Astrocyte (in vitro differentiated cells and primary cell): ENCODE measurements around the gene LIMS2. TPM values are rescaled to one million over a fixed set of nuclear protein-coding genes. Genes with fewer than 3 reads are reported as not detected.

Experiments
- DNase-seq: peaks from one replicate; pipeline ENCODE4 v3.0.0-alpha.2; 2010; ENCODE audit warnings: low read depth
- FAIRE-seq: peaks from 2 replicates; lab custom pipeline; 2011; peaks lifted over from hg19 to GRCh38; lab: Jason Lieb, UNC
- H2AFZ ChIP-seq: 2 replicates; pipeline ENCODE4 v1.6.0; 2012; ENCODE audit warnings: low read depth, low read length, inconsistent platforms
- H3K27ac ChIP-seq: 2 replicates; pipeline ENCODE4 v1.5.1; 2011; ENCODE audit warnings: low read depth, low read length, inconsistent platforms
- H3K27me3 ChIP-seq: 2 replicates; pipeline ENCODE4 v1.6.0; 2011; ENCODE audit warnings: low read length, inconsistent platforms; ENCODE audit not compliant: insufficient read depth
- H3K36me3 ChIP-seq: 2 replicates; pipeline ENCODE4 v1.5.1; 2011; ENCODE audit warnings: low read length, inconsistent platforms; ENCODE audit not compliant: insufficient read depth
- H3K4me1 ChIP-seq: 2 replicates; pipeline ENCODE4 v1.5.1; 2011; ENCODE audit warnings: low read length, inconsistent platforms; ENCODE audit not compliant: insufficient read depth
- H3K4me2 ChIP-seq: 2 replicates; pipeline ENCODE4 v1.6.0; 2012; ENCODE audit warnings: low read length, inconsistent platforms
- H3K4me3 ChIP-seq: 2 replicates; pipeline ENCODE4 v1.5.1; 2011; ENCODE audit warnings: low read depth, mild to moderate bottlenecking, low read length, inconsistent platforms; ENCODE audit not compliant: insufficient read depth
- H3K79me2 ChIP-seq: 2 replicates; pipeline ENCODE4 v1.6.0; 2012; ENCODE audit warnings: mild to moderate bottlenecking, low read length, inconsistent platforms; ENCODE audit not compliant: insufficient read depth
- H3K9ac ChIP-seq: 2 replicates; pipeline ENCODE4 v1.6.0; 2012; ENCODE audit warnings: mild to moderate bottlenecking, low read length, inconsistent platforms
- H3K9me3 ChIP-seq: 2 replicates; pipeline ENCODE4 v1.5.1; 2012; ENCODE audit warnings: low read depth, mild to moderate bottlenecking, low read length, inconsistent platforms; ENCODE audit not compliant: insufficient read depth
- H4K20me1 ChIP-seq: 2 replicates; pipeline ENCODE4 v1.6.0; 2012; ENCODE audit warnings: low read length, inconsistent platforms; ENCODE audit not compliant: insufficient read depth
- H3K27ac Mint-ChIP-seq: one replicate; pipeline ENCODE4 v1.8.0; 2021; ENCODE audit warnings: mild to moderate bottlenecking, mixed read lengths; ENCODE audit not compliant: unreplicated experiment
- H3K27me3 Mint-ChIP-seq: one replicate; pipeline ENCODE4 v1.8.0; 2021; ENCODE audit warnings: low read depth, mixed read lengths; ENCODE audit not compliant: unreplicated experiment
- H3K36me3 Mint-ChIP-seq: one replicate; pipeline ENCODE4 v1.8.0; 2021; ENCODE audit warnings: low read depth, mixed read lengths; ENCODE audit not compliant: unreplicated experiment
- H3K4me1 Mint-ChIP-seq: one replicate; pipeline ENCODE4 v1.8.0; 2021; ENCODE audit warnings: low read depth, mixed read lengths; ENCODE audit not compliant: unreplicated experiment
- H3K4me3 Mint-ChIP-seq: one replicate; pipeline ENCODE4 v1.8.0; 2021; ENCODE audit warnings: mild to moderate bottlenecking, moderate library complexity, mixed read lengths; ENCODE audit not compliant: unreplicated experiment
- H3K9me3 Mint-ChIP-seq: one replicate; pipeline ENCODE4 v1.8.0; 2021; ENCODE audit warnings: mild to moderate bottlenecking, mixed read lengths; ENCODE audit not compliant: unreplicated experiment
- CTCF ChIP-seq: IDR thresholded peaks from 2 replicates; pipeline ENCODE4 v1.5.1; 2011; ENCODE audit warnings: low read depth, mild to moderate bottlenecking, inconsistent platforms, low read length, moderate library complexity; ENCODE audit not compliant: insufficient read depth
- EZH2 ChIP-seq: IDR thresholded peaks from 2 replicates; pipeline ENCODE4 v1.6.1; 2012; ENCODE audit warnings: mild to moderate bottlenecking, low read length, inconsistent platforms; ENCODE audit not compliant: insufficient read depth
- total RNA-seq: library from RNA; stranded (reverse); gene quantifications from 2 replicates; pipeline ENCODE4 v1.2.1, GENCODE V29; 2021

The LIMS2 gene
- total RNA-seq, 1 donor from 2014 or later = 73.3 TPM

- Histone ChIP-seq H2AFZ (no peak overlapping the region), H3K27ac (no peak overlapping the region), H3K27me3 (peaks cover 22% of the 10 kb centered on the region), H3K4me3 (no peak overlapping the region), H3K9me3 (no peaks in the 10 kb centered on the region), H3K4me1 (peaks cover 4% of the 10 kb centered on the region), H4K20me1 (peaks cover 48% of the 10 kb centered on the region), H3K79me2 (peaks cover 16% of the 10 kb centered on the region), H3K9ac (no peak overlapping the region), H3K4me2 (no peak overlapping the region), H3K36me3 (no peaks in the 10 kb centered on the region)
- peaks cover 9% of the 10 kb centered on the region for H3K27me3 Mint-ChIP-seq
- H3K9me3 Mint-ChIP-seq = no peaks in the 10 kb centered on the region
- FAIRE-seq (peak; percentile 13), DNase-seq (no peak)
- no peak overlapping the region for H3K4me3 Mint-ChIP-seq
- H3K4me1 Mint-ChIP-seq = peaks cover 21% of the 10 kb centered on the region
- no peak overlapping the region for H3K27ac Mint-ChIP-seq
- peaks cover 12% of the 10 kb centered on the region for H3K36me3 Mint-ChIP-seq
- TF ChIP-seq EZH2 (no peak), CTCF (no peak)
Observed at GRCh38 chr2:127665267-127665893, 9.9 kb downstream of the LIMS2 start.

- H3K36me3 ChIP-seq = no peaks in the 10 kb centered on the region
- H3K4me1 ChIP-seq = peaks cover 4% of the 10 kb centered on the region
- peaks cover 16% of the 10 kb centered on the region for H3K79me2 ChIP-seq
- no peak for TF ChIP-seq EZH2
- TF ChIP-seq CTCF = no peak
- no peak overlapping the region for H3K4me3 ChIP-seq
- DNase-seq = no peak
- H3K9ac ChIP-seq = no peak overlapping the region
- H3K4me2 ChIP-seq = peak overlapping the region; percentile 80
- Mint-ChIP-seq H3K36me3 (peaks cover 16% of the 10 kb centered on the region), H3K27me3 (peaks cover 9% of the 10 kb centered on the region), H3K9me3 (peaks cover 3% of the 10 kb centered on the region), H3K4me3 (no peak overlapping the region), H3K4me1 (peaks cover 25% of the 10 kb centered on the region), H3K27ac (no peak overlapping the region)
- no peaks in the 10 kb centered on the region for H3K9me3 ChIP-seq
- H3K27me3 ChIP-seq = peaks cover 22% of the 10 kb centered on the region
- no peak overlapping the region for H3K27ac ChIP-seq
- H2AFZ ChIP-seq = no peak overlapping the region
- FAIRE-seq = no peak
- peaks cover 51% of the 10 kb centered on the region for H4K20me1 ChIP-seq
Observed at GRCh38 chr2:127664895-127665225, 10.5 kb downstream of the LIMS2 start.

GRCh38 chr2:127664065-127664894, 11.1 kb downstream of the LIMS2 start:
- H3K27me3 ChIP-seq = peaks cover 22% of the 10 kb centered on the region
- no peaks in the 10 kb centered on the region for H3K9me3 ChIP-seq
- H3K4me1 Mint-ChIP-seq = peaks cover 27% of the 10 kb centered on the region
- no peak for FAIRE-seq
- no peak overlapping the region for H3K27ac Mint-ChIP-seq
- peaks cover 18% of the 10 kb centered on the region for H3K36me3 Mint-ChIP-seq
- peaks cover 4% of the 10 kb centered on the region for H3K4me1 ChIP-seq
- H3K27me3 Mint-ChIP-seq = peaks cover 9% of the 10 kb centered on the region
- H3K79me2 ChIP-seq = peaks cover 16% of the 10 kb centered on the region
- DNase-seq = no peak
- peak overlapping the region; percentile 57 for H3K4me3 Mint-ChIP-seq
- H3K9me3 Mint-ChIP-seq = peaks cover 3% of the 10 kb centered on the region
- no peaks in the 10 kb centered on the region for H3K36me3 ChIP-seq
- peak overlapping the region; percentile 41 for H2AFZ ChIP-seq
- TF ChIP-seq CTCF = no peak
- peak; percentile 84 for TF ChIP-seq EZH2
- H3K4me2 ChIP-seq = peak overlapping the region; percentile 80
- no peak overlapping the region for H3K9ac ChIP-seq
- peak overlapping the region; percentile 33 for H3K4me3 ChIP-seq
- H4K20me1 ChIP-seq = peaks cover 51% of the 10 kb centered on the region
- no peak overlapping the region for H3K27ac ChIP-seq
